GM21723 (cell line): ENCODE results near the gene CLDN6.

Experiments used
- ATAC-seq: cut with Tn5 transposase; IDR thresholded peaks from one replicate; pipeline ENCODE4 v1.9.1; 2021; ENCODE audit warnings: mild to moderate bottlenecking, moderate library complexity; ENCODE audit not compliant: unreplicated experiment

CLDN6 gene

GRCh38 chr16:3015865-3016521 lies 2.0 kb downstream of the CLDN6 start:
- ATAC-seq = no peak

GRCh38 chr16:3014971-3015370 lies 3.0 kb downstream of the CLDN6 start:
- no peak for ATAC-seq

GRCh38 chr16:3013998-3014690 lies 3.8 kb downstream of the CLDN6 start:
- no peak for ATAC-seq

GRCh38 chr16:3013491-3013951 lies 4.5 kb downstream of the CLDN6 start:
- no peak for ATAC-seq

- ATAC-seq = no peak
Observed at GRCh38 chr16:3012828-3013420, 5.1 kb downstream of the CLDN6 start, which contains the start of gene CLDN9. TSS of gene CLDN9 (plus strand) at chr16:3012923. CDS start at chr16:3013363, 440 bp downstream.

GRCh38 chr16:3012246-3012645 lies 5.7 kb downstream of the CLDN6 start:
- ATAC-seq = no peak

GRCh38 chr16:3010510-3010909 lies 7.5 kb downstream of the CLDN6 start:
- no peak for ATAC-seq

- no peak for ATAC-seq
Observed at GRCh38 chr16:3009568-3010390, 8.2 kb downstream of the CLDN6 start.

- ATAC-seq = no peak
Observed at GRCh38 chr16:3008690-3009037, 9.3 kb downstream of the CLDN6 start.

GRCh38 chr16:3007957-3008689 lies 9.9 kb downstream of the CLDN6 start:
- ATAC-seq = no peak

GRCh38 chr16:3007059-3007956 lies 10.7 kb downstream of the CLDN6 start:
- no peak for ATAC-seq

- no peak for ATAC-seq
Observed at GRCh38 chr16:3004781-3005284, 13.2 kb downstream of the CLDN6 start.

- no peak for ATAC-seq
Observed at GRCh38 chr16:3004319-3004718, 13.7 kb downstream of the CLDN6 start.

GRCh38 chr16:3003582-3004270 lies 14.3 kb downstream of the CLDN6 start:
- peak; percentile 96 for ATAC-seq

GRCh38 chr16:3001316-3001715 lies 16.7 kb downstream of the CLDN6 start:
- ATAC-seq = no peak

- ATAC-seq = no peak
Observed at GRCh38 chr16:3000540-3000939, 17.4 kb downstream of the CLDN6 start.

- ATAC-seq = no peak
Observed at GRCh38 chr16:2999929-3000328, 18.1 kb downstream of the CLDN6 start.

- no peak for ATAC-seq
Observed at GRCh38 chr16:2996298-2996697, 21.7 kb downstream of the CLDN6 start.
